Spleen (tissue), 7 donors: ENCODE measurements around the gene BBS9.

Experiments
- POLR2AphosphoS5 ChIP-seq, 3 donors: sonication (generic); formaldehyde crosslinking; IDR thresholded peaks; one replicate each; pipeline ENCODE4 v1.5.1; 2017; ENCODE audit warnings: antibody characterized with exemption in 3 of 3
- TF ChIP-seq, protein P1 (sequence below), 11 experiments: fragments of 200-600 bp in 7 of 11; fragments of 450-650 bp in 4 of 11; sonication (generic) in 4 of 11; IDR thresholded peaks in 8 of 11; conservative IDR thresholded peaks in 3 of 11; 1 replicate in 7 of 11; 2 replicates in 4 of 11; pipeline versions ENCODE4 v1.4.0 to v1.8.0; 2016 to 2021; ENCODE audit warnings: antibody characterized with exemption in 11 of 11, inconsistent platforms in 4 of 11, mild to moderate bottlenecking in 1 of 11
- donor health status: DM: no; HTN: no; CAD: no; lungs with moderate emphysema.
- donor health status: DM: no; HTN: no; CAD: no.
- donor health status: DM: no; HTN: no; CAD: no.

DNA sequence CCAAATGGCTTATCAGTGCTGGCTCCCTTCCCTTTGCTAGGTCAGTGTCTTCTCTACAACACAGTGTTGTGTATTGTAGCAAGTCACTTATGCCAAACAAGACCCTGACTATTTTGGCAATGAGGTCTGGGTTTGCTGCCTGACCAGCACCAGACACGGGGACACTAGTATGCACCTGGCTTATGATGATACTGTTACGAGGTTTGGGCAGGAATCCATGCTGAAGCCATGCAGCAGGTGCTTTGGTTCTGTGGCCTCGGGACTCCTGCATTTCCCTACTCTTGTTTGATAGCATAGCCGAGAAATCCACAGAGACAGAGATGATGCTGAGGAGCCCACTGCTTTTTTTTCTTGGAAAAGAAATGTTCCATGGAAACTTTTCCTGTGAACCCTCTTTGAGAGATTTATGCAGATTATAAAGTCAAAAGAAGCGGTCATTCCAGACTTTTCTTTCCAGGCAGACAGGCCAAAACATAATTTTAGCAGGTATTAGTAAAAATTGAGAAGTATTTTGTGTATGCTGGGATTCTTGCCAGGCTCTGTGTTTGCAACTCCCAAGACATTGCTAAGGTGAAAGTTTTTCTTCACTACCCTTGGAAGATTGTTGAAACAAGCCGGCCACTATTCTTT, 291.1 kb downstream of the BBS9 start:
- TF ChIP-seq POLR2AphosphoS5 (IDR thresholded peaks at IDR 0.05) = no peak
- TF ChIP-seq, protein P1, sequence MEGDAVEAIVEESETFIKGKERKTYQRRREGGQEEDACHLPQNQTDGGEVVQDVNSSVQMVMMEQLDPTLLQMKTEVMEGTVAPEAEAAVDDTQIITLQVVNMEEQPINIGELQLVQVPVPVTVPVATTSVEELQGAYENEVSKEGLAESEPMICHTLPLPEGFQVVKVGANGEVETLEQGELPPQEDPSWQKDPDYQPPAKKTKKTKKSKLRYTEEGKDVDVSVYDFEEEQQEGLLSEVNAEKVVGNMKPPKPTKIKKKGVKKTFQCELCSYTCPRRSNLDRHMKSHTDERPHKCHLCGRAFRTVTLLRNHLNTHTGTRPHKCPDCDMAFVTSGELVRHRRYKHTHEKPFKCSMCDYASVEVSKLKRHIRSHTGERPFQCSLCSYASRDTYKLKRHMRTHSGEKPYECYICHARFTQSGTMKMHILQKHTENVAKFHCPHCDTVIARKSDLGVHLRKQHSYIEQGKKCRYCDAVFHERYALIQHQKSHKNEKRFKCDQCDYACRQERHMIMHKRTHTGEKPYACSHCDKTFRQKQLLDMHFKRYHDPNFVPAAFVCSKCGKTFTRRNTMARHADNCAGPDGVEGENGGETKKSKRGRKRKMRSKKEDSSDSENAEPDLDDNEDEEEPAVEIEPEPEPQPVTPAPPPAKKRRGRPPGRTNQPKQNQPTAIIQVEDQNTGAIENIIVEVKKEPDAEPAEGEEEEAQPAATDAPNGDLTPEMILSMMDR (IDR thresholded peaks at IDR 0.05 in 8 of 11, conservative IDR thresholded peaks at IDR 0.05 in 3 of 11) = no peak
